Gastroesophageal sphincter (tissue), 3 donors: ENCODE results near the gene EPS8L1.
A peak's percentile ranks its signal among the peaks of the same experiment; 100 is the strongest.

Experiments used
- POLR2A ChIP-seq, 2 donors: fragments of 450-650 bp; IDR thresholded peaks; one replicate each; pipeline ENCODE4 v1.6.1; 2017; ENCODE audit warnings: antibody characterized with exemption in 2 of 2, mild to moderate bottlenecking in 2 of 2, moderate library complexity in 1 of 2
- POLR2AphosphoS5 ChIP-seq: sonication (generic); formaldehyde crosslinking; IDR thresholded peaks from one replicate; pipeline ENCODE4 v1.6.1; 2017; ENCODE audit warnings: antibody characterized with exemption
- TF ChIP-seq, protein P1 (sequence below), 4 experiments: fragments of 200-600 bp in 2 of 4; fragments of 450-650 bp in 2 of 4; sonication (generic) in 1 of 4; IDR thresholded peaks; one replicate each; pipeline ENCODE4 v1.5.1; 2017 to 2019; ENCODE audit warnings: antibody characterized with exemption in 4 of 4, mild to moderate bottlenecking in 2 of 4, moderate library complexity in 2 of 4

- peak; percentile 55 for TF ChIP-seq POLR2A (IDR thresholded peaks at IDR 0.05)
- TF ChIP-seq, protein P1, sequence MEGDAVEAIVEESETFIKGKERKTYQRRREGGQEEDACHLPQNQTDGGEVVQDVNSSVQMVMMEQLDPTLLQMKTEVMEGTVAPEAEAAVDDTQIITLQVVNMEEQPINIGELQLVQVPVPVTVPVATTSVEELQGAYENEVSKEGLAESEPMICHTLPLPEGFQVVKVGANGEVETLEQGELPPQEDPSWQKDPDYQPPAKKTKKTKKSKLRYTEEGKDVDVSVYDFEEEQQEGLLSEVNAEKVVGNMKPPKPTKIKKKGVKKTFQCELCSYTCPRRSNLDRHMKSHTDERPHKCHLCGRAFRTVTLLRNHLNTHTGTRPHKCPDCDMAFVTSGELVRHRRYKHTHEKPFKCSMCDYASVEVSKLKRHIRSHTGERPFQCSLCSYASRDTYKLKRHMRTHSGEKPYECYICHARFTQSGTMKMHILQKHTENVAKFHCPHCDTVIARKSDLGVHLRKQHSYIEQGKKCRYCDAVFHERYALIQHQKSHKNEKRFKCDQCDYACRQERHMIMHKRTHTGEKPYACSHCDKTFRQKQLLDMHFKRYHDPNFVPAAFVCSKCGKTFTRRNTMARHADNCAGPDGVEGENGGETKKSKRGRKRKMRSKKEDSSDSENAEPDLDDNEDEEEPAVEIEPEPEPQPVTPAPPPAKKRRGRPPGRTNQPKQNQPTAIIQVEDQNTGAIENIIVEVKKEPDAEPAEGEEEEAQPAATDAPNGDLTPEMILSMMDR (IDR thresholded peaks at IDR 0.05): no peak
- peak; percentile 44 for TF ChIP-seq POLR2AphosphoS5
Observed at GRCh38 chr19:55062735-55063491, 12.8 kb upstream of the EPS8L1 start, which contains the start of gene RDH13.
